NOMO-1 treated with DMSO at 0.1 percent for 48 hours (cell line): Measurements from ENCODE around the gene MCUB.
A peak's percentile ranks its signal among the peaks of the same experiment; 100 is the strongest.

Experiments
- DNase-seq: peaks from one replicate; lab custom pipeline; 2025; ENCODE audit not compliant: unreplicated experiment; lab: John Stamatoyannopoulos, UW

MCUB gene

DNA sequence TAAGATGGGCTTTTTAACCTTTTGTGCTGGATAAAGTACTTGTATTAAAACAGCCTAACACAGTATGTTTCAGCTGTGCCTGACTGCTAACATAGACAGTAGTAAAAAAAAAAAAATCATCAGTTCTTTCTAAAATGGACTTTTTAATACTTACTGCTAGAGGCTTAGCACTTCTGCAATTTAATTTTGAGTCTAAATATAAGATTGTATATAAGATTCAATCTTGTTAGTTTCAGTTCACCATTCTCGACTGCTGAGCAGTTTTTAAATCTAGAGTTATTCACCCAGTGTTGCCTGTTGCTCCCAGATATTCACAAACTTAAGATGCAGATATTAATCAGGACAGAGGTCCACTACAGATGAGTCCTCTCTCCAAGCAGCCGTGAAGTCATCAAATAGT, 163.1 kb downstream of the MCUB start:
- peak; percentile 20 for DNase-seq

- DNase-seq = no peak
Measured at GRCh38 chr4:109728385-109728784, 168.3 kb downstream of the MCUB start.

DNA sequence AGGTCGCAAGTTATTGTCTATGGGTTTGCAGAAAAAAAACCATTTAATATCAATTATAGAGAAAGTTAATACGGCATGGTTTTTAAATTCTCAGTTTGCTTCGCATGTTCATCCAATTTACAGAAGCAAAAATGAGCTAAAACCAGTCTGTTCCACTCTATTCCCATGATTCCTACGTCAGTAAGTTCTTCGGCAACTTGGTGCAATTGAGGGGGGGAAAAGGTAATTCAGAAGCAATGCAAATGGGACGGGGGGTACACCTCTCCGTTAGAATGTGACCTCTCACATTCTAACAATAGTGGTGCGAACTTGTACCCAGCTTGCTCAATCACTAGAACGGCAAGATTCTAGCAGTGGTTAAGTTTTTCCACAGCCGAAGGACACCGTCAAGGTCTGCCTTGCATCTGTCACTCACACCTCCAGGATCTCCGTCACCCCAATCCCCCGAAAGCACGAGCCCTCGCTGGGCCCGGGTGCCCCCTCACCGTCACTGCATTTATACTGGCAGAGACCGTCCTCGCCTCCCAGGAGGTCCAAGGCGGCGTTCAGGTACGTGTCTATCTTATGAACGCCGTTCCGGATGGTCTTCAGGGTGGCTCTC, 169.2 kb downstream of the MCUB start:
- peak; percentile 37 for DNase-seq

GRCh38 chr4:109729718-109730618, 169.9 kb downstream of the MCUB start, which contains the start of gene PLA2G12A:
PLA2G12A (minus strand) TSS chr4:109730070; CDS start chr4:109729809, 261 bp downstream.
- DNase-seq = peak; percentile 64

GRCh38 chr4:109730619-109731545, 170.8 kb downstream of the MCUB start:
- DNase-seq = no peak

- DNase-seq = no peak
Measured at GRCh38 chr4:109733728-109734127, 173.7 kb downstream of the MCUB start.

GRCh38 chr4:109735566-109736365, 175.7 kb downstream of the MCUB start:
- no peak for DNase-seq
